HG03354 (cell line): ENCODE results near the gene SLC41A3.
"Not testable (repeated sequence)": the region's sequence is repeated elsewhere in the genome, so short reads cannot be mapped to it uniquely, and the experiment has no call there.

Experiments
- ATAC-seq: cut with Tn5 transposase; IDR thresholded peaks from one replicate; pipeline ENCODE4 v1.9.1; 2021; ENCODE audit warnings: mild to moderate bottlenecking; ENCODE audit not compliant: unreplicated experiment, poor library complexity, severe bottlenecking

SLC41A3 gene

DNA sequence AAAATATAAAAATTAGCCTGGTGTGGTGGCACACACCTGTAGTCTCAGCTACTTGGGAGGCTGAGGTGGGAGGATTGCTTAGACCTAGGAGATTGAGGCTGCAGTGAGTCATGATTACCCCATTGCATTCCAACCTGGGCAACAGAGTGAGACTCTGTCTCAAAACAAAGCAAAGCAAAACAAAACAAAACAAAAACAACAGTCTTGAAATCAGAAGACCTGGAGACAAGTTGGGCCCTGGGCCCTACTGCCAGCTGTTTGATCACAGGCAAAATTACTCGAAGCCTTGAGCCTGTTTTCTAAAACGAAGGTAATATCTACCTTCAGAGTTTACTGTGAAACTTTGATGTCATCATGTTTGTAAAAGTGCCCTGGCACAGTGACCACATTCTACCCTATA lies 115.8 kb downstream of the SLC41A3 start:
- ATAC-seq = not testable (repeated sequence)

DNA sequence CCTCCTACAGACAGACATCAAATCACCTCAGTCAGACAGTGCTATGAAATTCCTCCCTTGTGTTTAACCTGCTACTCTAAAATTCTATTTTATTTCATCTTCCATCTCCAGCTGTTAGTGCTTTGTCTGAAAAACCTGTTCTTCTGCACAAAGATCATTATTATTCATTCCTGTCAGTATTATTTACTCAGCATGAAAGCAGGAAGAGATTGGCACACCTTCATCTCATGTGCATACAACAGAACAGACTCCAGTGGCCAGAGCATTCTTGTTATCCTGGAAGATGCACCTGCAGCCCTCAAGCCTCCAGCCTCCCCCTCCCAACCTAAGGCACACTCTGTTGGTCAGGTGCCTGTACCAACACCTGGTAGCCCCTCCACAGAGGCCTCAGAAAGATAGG lies 116.8 kb downstream of the SLC41A3 start:
- no peak for ATAC-seq

DNA sequence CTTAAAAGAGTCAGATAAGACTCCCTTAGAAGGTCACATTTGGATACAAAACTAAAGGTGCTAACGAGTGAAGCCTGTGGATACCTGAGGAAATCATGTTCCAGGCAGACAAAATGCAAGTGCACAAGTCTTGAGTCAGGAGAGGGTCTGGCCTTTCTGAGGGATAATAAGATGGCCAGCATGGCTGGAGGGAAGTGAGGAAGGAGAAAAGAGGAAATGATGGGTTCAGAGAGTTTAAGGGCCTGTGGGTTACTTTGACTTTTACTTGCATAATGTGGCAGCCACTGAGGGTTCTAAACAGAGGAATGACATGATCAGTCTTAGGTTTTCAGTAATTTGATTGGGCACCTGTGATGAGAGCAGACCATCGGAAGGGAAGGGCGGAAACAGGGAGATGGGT lies 118.4 kb downstream of the SLC41A3 start:
- no peak for ATAC-seq

GRCh38 chr3:125963834-125964233 lies 120.1 kb downstream of the SLC41A3 start:
- ATAC-seq = not testable (repeated sequence)

- no peak for ATAC-seq
These were observed 122.7 kb downstream of the SLC41A3 start for GRCh38 chr3:125961289-125961589.

DNA sequence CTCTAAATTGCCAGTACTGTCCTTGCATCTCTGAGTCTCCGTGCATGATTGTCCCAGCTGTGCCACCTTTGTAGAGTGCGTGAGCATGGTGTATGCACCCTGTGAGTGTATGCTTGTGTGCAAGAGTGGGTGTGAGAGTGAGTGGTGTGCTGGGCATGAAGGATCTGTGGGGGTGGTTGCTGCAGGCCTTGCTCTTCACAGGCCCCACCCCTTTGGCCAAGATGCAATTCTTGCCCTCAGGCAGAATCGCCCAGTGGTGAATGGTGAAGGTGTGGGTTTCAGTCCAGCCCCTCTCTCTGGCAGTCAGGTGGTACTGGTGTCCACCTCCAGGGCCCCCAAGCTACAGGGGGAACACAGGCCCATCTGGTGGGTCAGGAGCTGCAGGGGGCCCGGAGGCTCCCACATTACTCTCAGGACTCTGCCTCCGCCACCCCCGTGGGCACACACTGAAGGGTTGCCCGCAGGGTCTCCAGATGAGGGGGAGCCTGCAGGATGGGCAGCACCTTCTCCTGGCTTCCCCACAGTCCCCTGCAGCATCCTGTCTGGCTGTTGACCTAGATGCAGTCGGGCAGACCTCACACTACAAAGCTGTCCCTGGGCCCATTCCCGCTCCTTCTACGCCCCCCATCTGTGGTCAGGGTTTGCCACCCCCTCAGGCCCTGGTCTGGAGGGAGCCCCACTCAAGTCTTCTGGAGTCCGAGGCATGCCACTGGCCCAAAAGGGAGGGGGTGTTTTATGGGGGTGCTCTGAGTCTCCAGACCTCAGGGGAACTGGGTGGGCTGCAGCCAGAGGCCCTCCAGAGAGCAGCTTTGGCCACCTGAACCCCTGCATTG lies 123.3 kb downstream of the SLC41A3 start:
- ATAC-seq = no peak

GRCh38 chr3:125960066-125960424 lies 123.9 kb downstream of the SLC41A3 start:
- ATAC-seq = no peak

DNA sequence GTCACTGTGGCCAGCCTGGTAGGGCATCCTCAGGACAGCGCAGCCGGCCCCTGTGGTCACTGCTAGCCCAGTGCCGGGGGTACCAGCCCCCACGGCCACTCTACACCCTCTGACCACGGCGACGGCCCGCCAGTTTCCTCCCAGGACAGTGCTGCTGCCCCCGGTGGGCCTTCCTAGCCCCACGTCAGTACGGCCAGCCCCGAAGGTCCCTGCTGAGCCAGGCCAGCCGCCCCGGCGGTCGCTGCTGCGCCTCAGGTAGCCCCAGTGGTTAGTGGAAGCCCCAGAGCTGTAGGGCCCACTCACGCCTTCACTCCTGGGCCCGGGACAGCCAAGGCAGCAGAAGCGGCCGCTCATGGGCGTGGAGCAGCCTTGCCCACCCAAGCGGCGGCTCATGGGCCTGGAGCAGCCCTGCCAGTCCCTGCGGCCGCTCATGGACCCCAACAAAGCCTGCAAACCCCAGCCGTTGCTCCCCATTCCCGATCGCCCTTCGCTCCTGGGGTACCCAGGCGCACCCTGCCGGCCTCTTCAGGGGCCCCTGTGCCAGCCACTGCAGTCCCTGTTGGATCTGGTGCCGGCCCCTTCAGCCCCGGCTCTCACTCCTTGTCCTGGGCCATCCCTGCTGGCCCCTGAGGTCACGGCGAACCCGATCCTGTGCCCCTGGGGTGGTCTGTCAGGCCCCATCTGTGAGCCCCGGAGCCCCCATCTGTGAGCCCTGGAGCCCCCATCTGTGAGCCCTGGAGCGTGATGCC lies 124.4 kb downstream of the SLC41A3 start:
- ATAC-seq = no peak

DNA sequence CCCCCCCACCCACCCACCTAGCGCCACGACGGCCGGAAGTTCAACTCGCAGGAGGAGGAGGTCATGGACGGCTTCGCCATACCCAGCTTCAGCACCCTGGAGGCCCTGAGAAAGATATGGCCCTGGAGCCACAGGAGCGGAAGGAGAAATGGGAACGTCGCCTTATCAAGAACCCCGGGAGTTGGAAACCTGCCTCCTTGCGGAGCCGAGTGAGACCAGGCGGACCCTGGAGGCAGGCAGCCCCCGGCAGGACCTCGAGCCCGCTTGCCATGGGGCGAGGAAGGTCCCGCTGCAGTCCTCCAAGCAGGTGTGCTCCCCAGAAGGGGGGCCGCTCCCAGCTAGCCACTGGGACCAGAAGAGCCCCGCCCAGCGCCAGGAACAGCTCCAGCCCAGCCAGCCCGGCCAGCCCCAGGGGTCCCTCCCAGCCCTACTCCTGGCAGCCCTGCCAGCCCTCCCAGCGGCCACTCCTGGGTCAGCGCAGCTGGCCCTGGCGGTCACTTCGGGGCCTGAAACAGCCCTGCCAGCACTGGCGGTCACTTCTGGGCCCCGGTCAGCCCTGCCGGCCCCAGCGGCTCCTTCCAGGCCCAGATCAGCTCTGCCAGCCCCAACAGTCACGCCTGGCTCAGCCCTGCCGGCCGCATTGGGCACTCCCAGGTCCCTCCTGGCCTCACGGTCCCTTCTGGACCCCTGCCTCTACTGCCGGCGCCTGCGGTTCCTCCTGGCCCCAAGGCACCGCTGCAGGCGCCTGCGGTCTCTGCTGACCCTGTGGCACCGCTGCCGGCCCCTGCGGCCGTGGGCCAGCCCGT lies 125.2 kb downstream of the SLC41A3 start:
- no peak for ATAC-seq

- ATAC-seq = no peak
These were observed 126.0 kb downstream of the SLC41A3 start for GRCh38 chr3:125957674-125958510.

DNA sequence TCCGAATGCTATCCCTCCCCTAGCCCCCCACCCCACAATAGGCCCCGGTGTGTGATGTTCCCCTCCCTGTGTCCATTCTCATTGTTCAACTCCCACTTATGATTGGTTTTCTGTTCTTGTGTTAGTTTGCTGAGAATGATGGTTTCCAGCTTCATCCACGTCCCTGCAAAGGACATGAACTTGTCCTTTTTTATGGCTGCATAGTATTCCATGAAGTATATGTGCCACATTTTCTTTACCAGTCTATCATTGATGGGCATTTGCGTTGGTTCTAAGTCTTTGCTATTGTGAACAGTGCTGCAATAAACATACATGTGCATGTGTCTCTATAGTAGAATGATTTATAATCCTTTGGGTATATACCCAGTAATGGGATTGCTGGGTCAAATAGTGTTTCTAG lies 126.9 kb downstream of the SLC41A3 start:
- ATAC-seq = not testable (repeated sequence)
